Inferior parietal cortex (tissue), 1 donor: Measurements from ENCODE around the gene NELL2.
A peak's percentile ranks its signal among the peaks of the same experiment; 100 is the strongest.
"Not testable (repeated sequence)": the region's sequence is repeated elsewhere in the genome, so short reads cannot be mapped to it uniquely, and the experiment has no call there.

ENCODE experiments used
- DNase-seq: peaks from one replicate; pipeline ENCODE4 v3.0.0-alpha.2; 2016; ENCODE audit errors: extremely low spot score

The NELL2 gene

GRCh38 chr12:44847888-44848702, 28.0 kb downstream of the NELL2 start:
- DNase-seq = no peak

GRCh38 chr12:44847403-44847802, 28.7 kb downstream of the NELL2 start:
- DNase-seq = no peak

- no peak for DNase-seq
Measured at GRCh38 chr12:44846826-44847225, 29.3 kb downstream of the NELL2 start.

GRCh38 chr12:44842669-44843068, 33.4 kb downstream of the NELL2 start:
- DNase-seq = no peak

GRCh38 chr12:44839785-44840184, 36.3 kb downstream of the NELL2 start:
- no peak for DNase-seq

- no peak for DNase-seq
Measured at GRCh38 chr12:44837114-44837755, 38.9 kb downstream of the NELL2 start.

GRCh38 chr12:44835641-44836379, 40.3 kb downstream of the NELL2 start:
- DNase-seq = peak; percentile 71

- not testable (repeated sequence) for DNase-seq
Measured at GRCh38 chr12:44834996-44835395, 41.1 kb downstream of the NELL2 start.

- DNase-seq = no peak
Measured at GRCh38 chr12:44833561-44833960, 42.6 kb downstream of the NELL2 start.

GRCh38 chr12:44830566-44831055, 45.5 kb downstream of the NELL2 start:
- no peak for DNase-seq

GRCh38 chr12:44829045-44829444, 47.1 kb downstream of the NELL2 start:
- DNase-seq = no peak

GRCh38 chr12:44827832-44828438, 48.2 kb downstream of the NELL2 start:
- no peak for DNase-seq

- not testable (repeated sequence) for DNase-seq
Measured at GRCh38 chr12:44821702-44822101, 54.4 kb downstream of the NELL2 start.

- DNase-seq = no peak
Measured at GRCh38 chr12:44819884-44820283, 56.2 kb downstream of the NELL2 start.

- DNase-seq = no peak
Measured at GRCh38 chr12:44817687-44818086, 58.4 kb downstream of the NELL2 start.

- no peak for DNase-seq
Measured at GRCh38 chr12:44816446-44817017, 59.6 kb downstream of the NELL2 start.

GRCh38 chr12:44812062-44812461, 64.1 kb downstream of the NELL2 start:
- no peak for DNase-seq

GRCh38 chr12:44804068-44804467, 72.0 kb downstream of the NELL2 start:
- no peak for DNase-seq

- no peak for DNase-seq
Measured at GRCh38 chr12:44795970-44796369, 80.1 kb downstream of the NELL2 start.

- no peak for DNase-seq
Measured at GRCh38 chr12:44788731-44789130, 87.4 kb downstream of the NELL2 start.

- DNase-seq = no peak
Measured at GRCh38 chr12:44780221-44780790, 95.8 kb downstream of the NELL2 start.
